NCI-H2081 treated with DMSO at 0.1 percent for 48 hours (cell line): ENCODE results near the gene CAND2.
"Not testable (repeated sequence)": the region's sequence is repeated elsewhere in the genome, so short reads cannot be mapped to it uniquely, and the experiment has no call there.

ENCODE experiments used
- DNase-seq: peaks from one replicate; lab custom pipeline; 2025; lab: John Stamatoyannopoulos, UW

The CAND2 gene

DNA sequence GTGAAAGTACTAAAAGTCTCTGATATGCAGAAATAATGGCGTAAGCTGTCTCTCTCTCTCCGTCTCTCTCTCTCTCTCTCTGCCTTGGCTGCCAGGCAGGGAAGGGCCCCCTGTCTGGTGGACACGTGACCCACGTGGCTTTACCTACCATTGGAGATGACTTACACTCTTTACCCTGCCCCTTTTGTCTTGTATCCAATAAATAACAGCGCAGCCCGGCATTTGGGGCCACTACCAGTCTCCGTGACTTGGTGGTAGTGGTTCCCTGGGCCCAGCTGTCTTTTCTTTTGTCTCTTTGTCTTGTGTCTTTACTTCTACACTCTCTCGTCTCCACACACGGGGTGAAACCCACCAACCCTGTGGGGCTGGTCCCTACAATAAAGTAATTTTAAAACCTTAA lies 25.2 kb upstream of the CAND2 start:
- DNase-seq: no peak

DNA sequence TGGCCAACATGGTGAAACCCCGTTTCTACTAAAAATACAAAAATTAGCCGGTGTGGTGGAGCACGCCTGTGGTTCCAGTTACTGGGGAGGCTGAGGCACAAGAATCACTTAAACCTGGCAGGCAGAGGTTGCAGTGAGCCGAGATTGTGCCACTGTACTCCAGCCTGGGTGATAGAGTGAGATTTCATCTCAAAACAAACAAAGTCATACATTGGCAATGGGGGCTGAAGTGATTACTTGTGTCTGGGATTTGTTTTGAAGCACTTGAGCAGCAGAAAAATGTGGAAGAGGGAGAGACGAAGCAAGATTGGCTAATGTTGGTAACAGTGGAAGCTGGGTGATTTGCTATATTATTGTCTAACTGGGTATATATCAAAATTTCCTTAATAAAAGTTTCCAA lies 24.0 kb upstream of the CAND2 start:
- DNase-seq: no peak

DNA sequence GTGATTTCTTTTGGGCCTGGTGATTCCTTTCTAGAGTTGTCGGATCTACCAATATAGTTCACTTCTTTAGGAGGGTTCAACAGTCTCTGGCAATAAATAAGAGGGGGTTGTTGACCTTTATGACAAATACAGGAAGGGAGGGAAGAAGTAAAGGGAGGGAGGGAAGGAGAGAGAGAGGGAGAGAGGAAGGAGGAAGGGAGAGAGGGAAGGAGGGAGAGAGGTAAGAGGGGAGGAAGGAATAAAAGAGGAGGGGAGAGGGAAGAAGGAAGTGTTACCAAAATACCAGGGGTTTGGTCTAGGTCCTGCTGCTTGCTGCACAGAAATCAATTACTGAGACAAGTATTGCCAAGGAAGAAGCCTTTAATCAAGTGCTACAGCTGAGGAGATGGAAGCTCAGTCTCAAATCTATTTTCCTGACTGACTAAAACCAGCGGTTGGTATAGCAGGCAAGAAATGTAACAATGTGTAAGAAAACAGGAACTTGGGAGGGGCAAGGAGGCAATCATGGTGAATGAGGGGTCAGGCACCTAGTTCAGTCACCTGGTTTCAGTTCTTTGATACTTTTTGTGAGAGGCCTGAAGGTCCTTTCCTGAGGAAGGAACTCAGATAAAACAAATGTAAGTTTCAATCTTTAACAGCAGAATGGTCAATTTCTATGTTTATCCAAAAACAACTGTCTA lies 23.3 kb upstream of the CAND2 start:
- DNase-seq: no peak

DNA sequence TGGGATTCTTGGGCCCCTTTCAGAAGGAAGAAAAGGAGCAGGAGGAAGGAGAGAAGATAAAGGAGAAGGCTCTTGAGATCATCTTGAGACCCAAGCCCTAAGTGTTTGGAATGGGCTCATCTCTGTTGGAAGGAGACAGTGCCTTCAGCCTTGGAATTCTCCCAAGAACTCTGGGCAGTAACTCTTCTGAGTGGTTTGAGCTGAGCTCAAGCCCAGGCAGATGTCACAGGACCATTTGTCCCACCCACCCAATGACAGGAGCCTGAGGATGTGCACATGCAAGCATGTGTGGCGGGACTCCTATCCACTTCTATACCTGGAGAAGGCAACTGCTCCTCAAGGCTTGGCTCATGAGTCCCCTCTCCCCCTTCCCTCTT lies 22.8 kb upstream of the CAND2 start:
- DNase-seq: no peak

DNA sequence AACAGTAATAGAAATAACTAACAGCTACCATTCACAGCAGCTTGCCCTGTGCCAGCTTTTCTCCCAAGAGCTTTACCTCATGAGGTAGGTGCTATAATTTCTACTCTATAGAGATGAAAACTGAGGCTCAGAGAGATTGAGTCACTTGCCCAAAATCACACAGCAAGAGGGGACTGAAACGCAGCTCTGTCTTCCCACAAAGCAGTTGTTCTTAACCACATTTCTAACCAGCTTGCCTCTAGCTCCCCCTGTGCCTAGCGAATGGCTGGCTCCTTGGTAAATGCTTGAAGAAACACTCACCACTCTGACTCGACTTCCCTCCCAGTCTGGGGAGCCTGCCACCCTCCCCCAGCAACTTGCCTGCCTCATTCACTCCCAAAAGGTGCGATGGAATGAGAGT lies 21.9 kb upstream of the CAND2 start:
- DNase-seq: no peak

DNA sequence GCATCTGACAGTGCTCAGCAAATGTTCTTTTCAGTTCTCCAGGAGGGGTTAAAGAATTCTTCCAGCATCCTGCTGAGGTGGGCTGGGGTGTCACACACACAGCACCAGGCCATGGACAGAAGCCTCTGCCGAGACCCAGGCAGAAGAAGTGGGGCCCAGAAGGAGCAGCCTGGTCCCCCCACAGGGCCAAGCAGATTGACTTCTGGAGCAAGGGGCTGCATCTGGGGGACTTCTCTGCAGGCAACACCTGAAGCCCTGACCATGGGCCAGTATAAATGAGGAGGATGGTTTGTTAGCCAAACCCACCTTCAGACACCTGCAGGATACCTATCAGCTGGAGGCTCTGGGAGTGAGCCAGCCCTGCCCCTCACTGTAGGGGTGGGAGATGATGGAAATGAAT lies 21.3 kb upstream of the CAND2 start:
- DNase-seq: no peak

DNA sequence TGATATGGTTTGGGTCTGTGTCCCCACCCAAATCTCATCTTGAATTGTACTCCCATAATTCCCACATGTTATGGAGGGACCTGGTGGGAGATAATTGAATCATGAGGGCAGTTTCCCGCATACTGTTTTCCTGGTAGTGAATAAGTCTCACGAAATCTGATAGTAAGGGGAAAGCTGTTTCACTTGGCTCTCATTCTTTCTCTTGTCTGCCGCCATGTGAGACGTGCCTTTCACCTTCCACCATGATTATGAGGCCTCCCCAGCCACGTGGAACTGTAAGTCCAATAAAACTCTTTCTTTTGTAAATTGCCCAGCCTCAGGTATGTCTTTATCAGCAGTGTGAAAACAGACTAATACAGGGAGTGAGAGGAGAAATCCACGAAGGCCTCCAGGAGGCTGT lies 20.5 kb upstream of the CAND2 start:
- DNase-seq: not testable (repeated sequence)

DNA sequence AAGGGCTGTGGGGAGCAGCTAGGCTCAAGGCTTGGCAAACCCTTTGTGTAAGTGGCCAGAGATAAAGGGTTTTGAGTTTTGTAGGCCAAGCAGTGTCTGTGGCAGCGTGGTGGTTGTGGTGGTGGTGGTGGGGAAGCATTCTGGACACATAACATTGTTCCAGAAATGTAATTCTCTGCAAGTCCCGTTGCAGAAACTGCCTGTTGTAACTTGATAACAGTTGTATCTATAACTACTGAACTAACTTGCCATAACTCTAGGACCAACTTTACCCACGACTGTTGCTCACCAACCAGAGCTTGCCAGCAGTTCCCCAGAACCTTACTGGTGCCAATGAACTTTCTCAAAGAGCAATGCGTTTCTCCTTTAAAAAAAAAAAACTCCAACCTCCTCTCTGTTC lies 19.3 kb upstream of the CAND2 start:
- DNase-seq: no peak

DNA sequence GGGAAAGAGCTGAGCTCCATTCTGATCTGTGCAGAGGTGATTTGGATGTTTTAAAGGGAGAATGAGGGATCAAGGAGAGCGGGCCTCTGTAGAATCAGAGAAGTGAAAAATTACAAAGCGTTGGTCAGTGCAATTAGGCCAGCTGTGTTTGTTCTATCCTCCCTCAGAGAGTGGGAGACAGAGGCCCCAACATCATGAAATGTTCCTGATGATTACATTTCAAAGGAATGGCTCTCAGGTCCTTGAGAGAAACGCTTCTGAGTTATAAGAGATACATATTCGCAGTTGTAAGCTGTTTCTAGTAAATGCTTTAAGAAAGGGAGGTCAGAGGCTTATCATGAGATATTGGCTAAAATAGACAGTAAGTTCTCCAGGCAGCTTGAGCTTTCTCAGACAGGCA lies 15.7 kb upstream of the CAND2 start:
- DNase-seq: no peak

DNA sequence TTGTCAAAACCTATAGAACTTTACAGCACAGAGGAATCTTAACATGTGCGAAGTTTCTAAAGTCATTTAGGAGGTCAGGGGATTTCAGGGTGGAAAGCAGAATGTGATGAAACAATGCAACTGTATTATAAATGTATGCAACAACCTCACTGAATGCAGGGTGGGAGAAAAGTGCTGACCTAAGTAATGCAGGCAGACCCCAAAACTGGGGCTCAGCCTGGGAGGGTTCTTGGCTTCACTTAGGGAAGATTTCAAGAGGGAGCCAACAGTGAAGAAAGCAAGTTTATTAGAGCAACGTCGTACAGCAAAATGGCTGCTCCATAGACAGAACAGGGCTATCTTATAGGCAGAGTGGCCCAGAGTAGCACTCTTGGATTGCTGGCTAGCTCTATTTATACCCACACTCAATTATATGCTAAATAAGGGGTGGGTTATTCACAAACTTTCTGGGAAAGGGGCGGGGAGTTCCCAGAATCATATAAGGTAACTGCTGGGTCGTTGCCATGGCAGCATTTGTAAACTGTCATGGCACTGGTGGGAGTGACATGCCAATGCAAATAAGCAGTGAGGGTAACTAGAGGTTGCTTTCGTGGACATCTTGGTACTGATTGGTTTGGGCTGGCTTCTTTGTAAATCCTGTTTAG lies 14.2 kb upstream of the CAND2 start:
- DNase-seq: no peak

DNA sequence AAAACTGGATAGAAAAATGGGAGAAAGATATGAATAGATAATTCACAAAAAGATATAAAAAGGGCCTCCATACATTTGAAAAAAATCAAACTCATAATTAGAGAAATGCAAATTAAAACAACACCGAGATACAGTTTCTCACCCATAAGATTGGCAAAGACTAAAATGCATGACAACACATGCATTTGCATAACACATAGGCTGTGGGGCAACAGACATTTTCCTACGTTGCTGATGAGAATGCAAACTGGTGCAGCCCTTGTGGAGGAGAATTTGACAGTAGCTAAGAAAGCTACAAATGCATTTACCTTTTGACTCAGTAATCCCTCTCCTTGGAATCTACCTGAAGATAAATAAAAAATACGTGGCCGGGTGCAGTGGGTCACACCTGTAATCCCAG lies 11.4 kb upstream of the CAND2 start:
- no peak for DNase-seq

DNA sequence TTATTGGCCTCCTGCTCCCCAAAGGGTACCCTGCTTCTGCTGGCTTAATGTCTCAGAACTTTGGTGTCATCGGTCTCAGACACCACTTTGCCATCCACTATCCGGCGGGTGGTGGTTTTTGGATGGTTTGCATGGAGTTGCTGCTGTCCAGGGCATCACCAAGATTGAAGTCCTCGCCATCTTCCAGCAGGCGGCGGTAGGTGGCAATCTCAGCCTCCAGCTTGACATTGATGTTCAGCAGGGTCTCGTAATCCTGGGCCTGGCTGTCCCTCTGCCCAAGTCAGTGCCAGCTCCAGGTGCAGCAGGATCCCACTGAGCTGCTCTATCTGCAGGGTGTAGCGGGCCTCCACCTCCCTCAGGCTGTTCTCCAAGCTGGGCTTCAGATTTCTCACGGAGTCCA lies 9.1 kb upstream of the CAND2 start:
- DNase-seq: not testable (repeated sequence)

DNA sequence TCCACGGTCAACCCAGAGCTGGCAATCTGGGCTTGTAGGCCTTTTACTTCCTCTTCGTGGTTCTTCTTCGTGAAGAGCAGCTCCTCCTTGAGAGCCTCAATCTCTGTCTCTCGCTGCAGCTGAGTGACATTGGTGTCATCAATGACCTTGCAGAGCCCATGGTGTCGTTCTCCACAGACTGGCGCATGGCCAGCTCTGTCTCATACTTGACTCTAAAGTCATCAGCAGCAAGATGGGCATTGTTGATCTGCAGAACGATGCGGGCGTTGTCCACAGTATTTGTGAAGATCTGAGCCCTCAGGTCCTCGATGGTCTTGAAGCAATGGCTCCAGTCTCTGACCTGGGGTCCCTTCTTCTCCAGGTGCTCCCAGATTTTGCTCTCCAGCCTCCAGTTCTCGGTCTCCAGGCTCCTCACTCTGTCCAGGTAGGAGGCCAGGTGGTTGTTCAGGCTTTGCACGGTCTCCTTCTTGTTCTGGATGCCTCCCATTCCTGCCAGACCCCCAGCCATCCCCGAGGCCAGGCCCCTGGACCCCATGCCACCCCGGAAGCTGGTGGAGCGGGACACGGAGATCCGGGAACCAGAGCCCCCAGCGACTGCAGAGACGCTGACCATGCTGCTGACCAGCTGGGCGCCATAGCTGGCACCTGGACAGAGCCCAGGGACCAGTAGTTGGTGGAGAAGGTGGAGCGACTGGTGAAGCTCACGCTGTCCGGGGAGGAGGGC lies 8.4 kb upstream of the CAND2 start:
- not testable (repeated sequence) for DNase-seq

DNA sequence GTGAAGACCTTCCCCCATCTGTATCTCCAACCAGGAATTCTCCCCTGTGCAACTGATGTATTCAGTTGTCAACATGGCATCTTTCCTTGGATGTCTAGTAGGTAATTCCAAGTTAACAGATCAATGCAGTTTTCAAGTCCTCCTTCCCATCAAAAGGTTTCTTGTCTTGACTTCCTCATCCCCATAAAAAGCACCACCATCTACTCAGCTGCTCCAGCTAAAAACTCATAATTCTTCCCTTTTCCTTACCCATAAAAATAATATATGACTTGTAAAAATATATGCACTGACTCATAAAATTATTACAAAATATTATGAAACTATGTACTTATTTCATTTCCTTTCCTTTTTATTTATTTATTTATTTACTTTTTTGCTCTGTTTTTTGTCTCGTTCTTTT lies 5.0 kb upstream of the CAND2 start:
- no peak for DNase-seq

DNA sequence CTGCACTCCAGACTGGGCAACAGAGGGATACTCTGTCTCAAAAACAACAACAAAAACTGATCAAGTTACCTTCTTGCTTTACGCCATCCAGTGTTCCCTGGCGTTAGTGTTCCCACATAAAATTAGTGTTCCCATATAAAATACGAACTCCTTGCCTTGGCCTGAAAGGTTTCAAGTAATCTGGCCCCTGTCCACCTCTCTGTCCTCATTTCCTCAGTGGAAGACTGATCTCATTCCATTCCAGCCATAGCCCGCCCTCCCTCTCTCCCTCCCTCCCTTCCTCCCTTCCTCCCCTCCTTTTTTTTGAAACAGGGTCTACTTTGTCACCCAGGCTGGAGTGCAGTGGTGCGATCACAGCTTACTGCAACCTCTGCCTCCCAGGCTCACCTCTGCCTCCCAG lies 2.8 kb upstream of the CAND2 start:
- DNase-seq: no peak

DNA sequence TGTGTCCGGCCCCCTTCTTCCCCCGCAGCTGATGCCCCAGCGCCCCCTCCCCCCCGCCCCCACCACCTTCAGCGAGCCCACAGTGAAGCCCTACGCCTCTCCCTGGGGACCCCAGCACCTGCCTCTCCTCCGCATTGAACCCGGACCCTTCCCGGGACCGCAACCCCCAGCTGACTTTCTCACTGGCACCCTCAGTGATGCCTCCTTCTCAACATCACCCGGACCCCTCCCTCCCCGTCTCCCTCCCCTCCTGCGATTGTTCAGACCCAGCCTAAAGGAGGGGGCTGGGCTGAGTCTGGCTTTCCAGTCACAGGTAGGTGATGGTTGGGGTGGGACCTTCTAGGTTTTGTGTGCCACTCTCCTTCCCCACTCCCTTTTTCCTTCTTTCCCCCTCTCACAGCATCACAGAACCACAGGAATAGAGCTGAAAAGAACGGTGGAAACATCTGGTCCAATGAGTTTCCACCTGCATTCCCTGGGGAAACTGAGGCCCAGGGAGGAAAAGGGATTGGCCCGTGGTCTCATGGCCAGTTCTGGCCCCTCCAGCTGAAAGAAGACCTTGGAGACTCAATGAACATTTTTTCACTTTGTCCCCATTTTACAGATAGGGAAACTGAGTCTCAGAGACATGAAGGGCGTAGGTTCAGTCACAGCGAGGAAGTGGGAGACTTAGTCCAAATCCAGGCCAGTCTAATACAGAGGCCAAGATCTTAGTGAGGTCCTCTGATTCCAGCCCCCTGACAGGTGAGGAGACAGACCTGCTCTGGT lies 828 bp downstream of the CAND2 start:
- DNase-seq: no peak

DNA sequence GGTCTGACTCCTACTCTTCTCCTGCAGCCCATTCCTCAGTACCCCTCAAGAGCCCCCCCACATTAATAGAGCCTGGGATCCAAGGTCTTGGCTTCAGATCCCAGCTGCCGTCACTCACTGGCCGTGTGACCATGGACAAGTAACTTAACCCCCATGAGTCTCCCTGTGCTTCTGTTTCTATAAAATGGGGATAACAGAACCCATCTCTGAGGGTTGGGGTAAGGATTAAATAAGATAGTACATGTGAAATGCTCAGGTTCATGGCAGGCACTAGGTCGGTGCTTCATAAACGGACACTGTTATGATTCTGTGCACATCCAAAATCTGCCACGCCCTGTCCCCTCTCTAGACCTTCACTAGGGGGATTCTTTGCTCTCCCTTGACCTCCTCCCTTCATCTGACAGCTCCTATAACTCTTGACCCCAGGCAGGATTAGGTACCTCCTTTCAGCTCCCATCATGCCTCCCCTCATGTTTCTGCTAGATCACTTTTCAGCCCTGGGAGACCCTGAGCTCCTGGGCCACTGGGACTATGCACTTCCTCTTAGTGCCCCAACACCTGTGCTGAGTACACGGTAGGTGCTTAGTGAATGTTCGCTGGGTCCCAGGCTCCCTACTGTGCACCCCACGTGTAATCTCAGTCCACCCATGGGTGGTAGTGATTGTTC lies 1.5 kb downstream of the CAND2 start:
- no peak for DNase-seq

DNA sequence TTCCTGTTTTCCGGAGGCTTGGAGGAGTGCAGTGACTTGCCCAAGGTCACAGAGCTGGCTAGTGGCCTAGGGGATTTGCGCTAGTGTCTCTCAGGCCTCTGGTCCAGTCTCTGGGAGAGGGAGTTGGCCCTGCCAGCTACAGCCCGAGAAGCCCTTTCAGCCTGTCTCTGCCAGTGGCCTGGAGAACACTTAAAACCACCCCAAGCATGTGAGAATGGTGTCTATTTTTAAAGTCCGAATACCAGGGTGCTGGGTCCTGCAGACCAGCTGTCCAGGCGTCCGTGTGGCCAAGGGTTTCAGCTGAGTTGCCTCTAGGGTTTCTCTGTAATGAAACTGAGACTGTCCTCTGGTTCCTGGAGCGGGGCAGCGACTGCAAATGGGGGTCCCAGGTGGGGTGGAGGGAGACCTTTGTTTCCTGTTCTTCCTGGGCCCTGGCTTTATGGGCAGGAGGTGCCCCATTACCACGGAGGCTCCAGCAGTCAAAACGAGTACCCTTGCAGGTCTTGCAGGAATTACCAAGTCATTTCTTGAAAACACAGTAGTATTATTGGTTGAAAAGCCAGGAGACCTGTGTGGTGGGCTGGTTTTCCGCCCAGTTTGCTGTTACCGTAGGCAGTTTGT lies 2.2 kb downstream of the CAND2 start:
- no peak for DNase-seq

DNA sequence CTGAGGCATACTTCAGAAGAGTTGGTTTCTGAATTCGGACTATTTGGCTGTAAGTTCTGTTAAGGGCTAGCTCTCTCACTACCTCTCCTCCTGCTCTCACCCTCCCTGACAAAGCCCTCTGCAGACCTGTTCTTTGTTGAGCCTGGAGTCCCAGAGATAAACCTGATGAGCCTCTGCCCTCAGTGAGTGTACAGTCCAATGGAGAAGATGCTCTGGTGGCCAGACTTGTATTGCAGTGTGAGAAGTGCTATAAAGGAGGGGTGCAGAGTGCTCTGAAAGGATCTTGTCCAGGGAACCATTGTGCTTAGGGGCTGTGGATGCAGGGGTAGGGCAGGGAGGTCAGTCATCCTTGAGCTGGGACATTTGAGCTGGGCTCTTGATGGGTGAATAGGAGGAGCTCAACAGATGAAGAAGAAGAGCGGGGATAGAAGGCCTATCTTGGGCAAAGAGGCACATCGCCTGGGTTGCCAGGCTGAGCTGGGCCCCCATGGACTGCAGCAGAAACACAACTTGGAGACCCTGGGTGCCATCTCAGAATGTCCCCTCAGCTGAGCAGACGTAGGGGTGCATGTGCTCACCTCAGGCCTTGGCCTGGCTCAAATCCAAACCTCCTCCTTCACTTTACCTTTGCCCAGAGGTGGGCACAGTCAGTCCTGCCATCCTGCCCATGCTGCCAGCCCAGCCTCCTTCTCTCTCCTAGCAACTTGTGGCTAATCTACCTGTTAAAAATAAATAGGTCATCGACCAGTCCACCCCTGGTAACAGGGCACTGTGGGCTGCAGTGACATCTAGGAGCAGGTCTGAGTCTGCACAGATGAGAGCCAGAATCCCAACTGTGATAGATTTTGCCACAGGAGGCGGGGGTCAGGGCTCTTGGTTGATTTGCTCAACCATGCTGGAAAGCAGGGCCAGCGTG lies 3.3 kb downstream of the CAND2 start:
- no peak for DNase-seq

DNA sequence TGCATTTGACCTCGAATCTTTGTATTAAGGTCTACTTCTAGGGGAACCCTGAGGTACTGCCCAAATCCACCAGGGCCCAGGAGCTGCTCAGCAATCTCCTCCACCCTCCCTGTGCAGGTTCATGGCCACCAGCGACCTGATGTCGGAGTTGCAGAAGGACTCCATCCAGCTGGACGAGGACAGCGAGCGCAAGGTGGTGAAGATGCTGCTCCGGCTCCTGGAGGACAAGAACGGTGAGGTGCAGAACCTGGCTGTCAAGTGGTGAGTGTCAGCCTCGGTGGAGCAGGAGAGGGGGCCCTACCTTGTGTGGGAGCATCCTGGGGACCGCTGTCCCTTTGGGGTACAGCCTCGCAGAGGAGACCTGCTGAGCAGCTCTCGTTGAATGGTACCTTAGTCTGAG lies 6.9 kb downstream of the CAND2 start:
- no peak for DNase-seq

DNA sequence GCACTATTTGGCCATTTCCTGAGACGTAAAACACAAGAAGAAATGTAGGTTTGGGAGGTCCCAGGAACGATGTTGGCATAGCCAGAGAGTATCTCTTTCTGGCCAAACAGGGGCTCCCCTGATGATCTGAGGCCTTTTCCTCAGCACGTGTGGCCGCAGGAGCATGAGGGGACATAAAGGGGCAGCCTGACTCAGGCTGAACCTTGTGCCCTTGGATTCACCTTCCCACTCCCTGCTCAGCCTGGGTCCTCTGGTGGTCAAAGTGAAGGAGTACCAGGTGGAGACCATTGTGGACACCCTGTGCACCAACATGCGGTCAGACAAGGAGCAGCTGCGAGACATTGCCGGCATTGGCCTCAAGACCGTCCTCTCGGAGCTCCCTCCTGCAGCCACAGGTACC lies 10.6 kb downstream of the CAND2 start:
- DNase-seq: no peak
